HEK293 (cell line): ENCODE data around the gene SCAF1.

Source experiments
- CTCF ChIA-PET: fragments of 350-600 bp; formaldehyde crosslinking; extraction: SDS; loops from one replicate; lab custom pipeline; 2021; ENCODE audit warnings: antibody characterized with exemption; lab: Yijun Ruan, JAX
- POLR2A ChIA-PET: fragments of 300-600 bp; formaldehyde crosslinking; extraction: SDS; loops from one replicate; lab custom pipeline; 2020; ENCODE audit warnings: antibody characterized with exemption, inconsistent platforms; lab: Yijun Ruan, JAX
- H3K27ac ChIP-seq: fragments of 200-500 bp; sonication (Bioruptor generic); 2 replicates; pipeline ENCODE4 v1.5.1; 2014; ENCODE audit warnings: low read depth, low read length, control low read depth, inconsistent platforms; ENCODE audit errors: extremely low read depth
- H3K36me3 ChIP-seq, 2 experiments: fragments of 200-500 bp in 1 of 2; sonication (Bioruptor generic) in 1 of 2; 1 replicate in 1 of 2; 2 replicates in 1 of 2; pipeline ENCODE4 v1.5.1; 2014 to 2017; ENCODE audit warnings: inconsistent platforms in 2 of 2, low read length in 2 of 2; ENCODE audit not compliant: control insufficient read depth in 2 of 2, insufficient read depth in 1 of 2
- H3K4me1 ChIP-seq: fragments of 200-500 bp; sonication (Bioruptor generic); 2 replicates; pipeline ENCODE4 v1.5.1; 2014; ENCODE audit warnings: mild to moderate bottlenecking, low read length, inconsistent platforms; ENCODE audit not compliant: control insufficient read depth, insufficient read depth
- H3K4me3 ChIP-seq: 2 replicates; pipeline ENCODE4 v1.5.1; 2011; ENCODE audit warnings: low read depth, mild to moderate bottlenecking, control low read depth, low read length, moderate library complexity
- H3K9me3 ChIP-seq: fragments of 200-500 bp; sonication (Bioruptor generic); 2 replicates; pipeline ENCODE4 v1.5.1; 2014; ENCODE audit warnings: low read depth, low read length, inconsistent platforms; ENCODE audit not compliant: control insufficient read depth, insufficient read depth
- GLIS2 ChIP-seq: fragments of 450-650 bp; formaldehyde crosslinking; IDR thresholded peaks from 2 replicates; pipeline ENCODE4 v1.5.1; 2016; ENCODE audit warnings: missing biosample characterization, missing genetic modification characterization
- WT1 ChIP-seq: fragments of 450-650 bp; formaldehyde crosslinking; IDR thresholded peaks from 2 replicates; pipeline ENCODE4 v1.5.1; 2016; ENCODE audit warnings: missing biosample characterization, missing genetic modification characterization
- ZBTB7A ChIP-seq: fragments of 450-650 bp; formaldehyde crosslinking; IDR thresholded peaks from 2 replicates; pipeline ENCODE4 v1.5.1; 2016; ENCODE audit warnings: low read depth, missing biosample characterization, missing genetic modification characterization
- ZEB2 ChIP-seq: fragments of 450-650 bp; formaldehyde crosslinking; IDR thresholded peaks from 2 replicates; pipeline ENCODE4 v1.5.1; 2016; ENCODE audit warnings: missing biosample characterization, missing genetic modification characterization
- ZNF138 ChIP-seq: fragments of 450-650 bp; formaldehyde crosslinking; IDR thresholded peaks from 2 replicates; pipeline ENCODE4 v1.5.1; 2016; ENCODE audit warnings: missing biosample characterization, missing genetic modification characterization, borderline replicate concordance
- ZNF16 ChIP-seq: fragments of 450-650 bp; formaldehyde crosslinking; IDR thresholded peaks from 2 replicates; pipeline ENCODE4 v1.5.1; 2016; ENCODE audit warnings: low read depth, missing biosample characterization, missing genetic modification characterization
- ZNF2 ChIP-seq: fragments of 450-650 bp; formaldehyde crosslinking; IDR thresholded peaks from 2 replicates; pipeline ENCODE4 v1.5.1; 2016; ENCODE audit warnings: missing biosample characterization, missing genetic modification characterization
- ZNF324 ChIP-seq: fragments of 450-650 bp; formaldehyde crosslinking; IDR thresholded peaks from 2 replicates; pipeline ENCODE4 v1.5.1; 2016; ENCODE audit warnings: missing biosample characterization, missing genetic modification characterization
- ZNF354C ChIP-seq: fragments of 450-650 bp; formaldehyde crosslinking; IDR thresholded peaks from 2 replicates; pipeline ENCODE4 v1.5.1; 2016; ENCODE audit warnings: missing biosample characterization, missing genetic modification characterization, low read depth, borderline replicate concordance
- ZNF48 ChIP-seq: fragments of 450-650 bp; formaldehyde crosslinking; IDR thresholded peaks from 2 replicates; pipeline ENCODE4 v1.5.1; 2016; ENCODE audit warnings: missing biosample characterization, missing genetic modification characterization
- ZNF521 ChIP-seq: fragments of 450-650 bp; formaldehyde crosslinking; IDR thresholded peaks from 2 replicates; pipeline ENCODE4 v1.5.1; 2017; ENCODE audit warnings: missing biosample characterization, mild to moderate bottlenecking, missing genetic modification characterization
- ZNF555 ChIP-seq: fragments of 450-650 bp; formaldehyde crosslinking; conservative IDR thresholded peaks from 2 replicates; pipeline ENCODE4 v1.5.1; 2017; ENCODE audit warnings: missing biosample characterization, mild to moderate bottlenecking, missing genetic modification characterization, inconsistent platforms
- ZNF623 ChIP-seq: fragments of 450-650 bp; formaldehyde crosslinking; IDR thresholded peaks from 2 replicates; pipeline ENCODE4 v1.5.1; 2016; ENCODE audit warnings: missing biosample characterization, missing genetic modification characterization
- ZNF626 ChIP-seq: fragments of 450-650 bp; sonication (Bioruptor Pico); formaldehyde crosslinking; IDR thresholded peaks from 2 replicates; pipeline ENCODE4 v1.5.1; 2018; ENCODE audit warnings: missing biosample characterization, missing genetic modification characterization, inconsistent platforms
- ZNF670 ChIP-seq: fragments of 450-650 bp; formaldehyde crosslinking; IDR thresholded peaks from 2 replicates; pipeline ENCODE4 v1.5.1; 2016; ENCODE audit warnings: missing biosample characterization, missing genetic modification characterization, low read depth
- TF ChIP-seq, protein P1 (sequence below): fragments of 450-650 bp; formaldehyde crosslinking; IDR thresholded peaks from 2 replicates; pipeline ENCODE4 v1.5.1; 2016; ENCODE audit warnings: missing biosample characterization, missing genetic modification characterization
- TF ChIP-seq, protein P2 (sequence below): fragments of 450-650 bp; formaldehyde crosslinking; IDR thresholded peaks from 2 replicates; pipeline ENCODE4 v1.5.1; 2016; ENCODE audit warnings: missing biosample characterization, missing genetic modification characterization
- TF ChIP-seq, protein P3 (sequence below): fragments of 450-650 bp; formaldehyde crosslinking; IDR thresholded peaks from 2 replicates; pipeline ENCODE4 v1.5.1; 2016; ENCODE audit warnings: missing biosample characterization, missing genetic modification characterization
- TF ChIP-seq, protein P4 (sequence below): fragments of 450-650 bp; formaldehyde crosslinking; IDR thresholded peaks from 2 replicates; pipeline ENCODE4 v1.5.1; 2017; ENCODE audit warnings: missing biosample characterization, missing genetic modification characterization

Gene SCAF1

DNA sequence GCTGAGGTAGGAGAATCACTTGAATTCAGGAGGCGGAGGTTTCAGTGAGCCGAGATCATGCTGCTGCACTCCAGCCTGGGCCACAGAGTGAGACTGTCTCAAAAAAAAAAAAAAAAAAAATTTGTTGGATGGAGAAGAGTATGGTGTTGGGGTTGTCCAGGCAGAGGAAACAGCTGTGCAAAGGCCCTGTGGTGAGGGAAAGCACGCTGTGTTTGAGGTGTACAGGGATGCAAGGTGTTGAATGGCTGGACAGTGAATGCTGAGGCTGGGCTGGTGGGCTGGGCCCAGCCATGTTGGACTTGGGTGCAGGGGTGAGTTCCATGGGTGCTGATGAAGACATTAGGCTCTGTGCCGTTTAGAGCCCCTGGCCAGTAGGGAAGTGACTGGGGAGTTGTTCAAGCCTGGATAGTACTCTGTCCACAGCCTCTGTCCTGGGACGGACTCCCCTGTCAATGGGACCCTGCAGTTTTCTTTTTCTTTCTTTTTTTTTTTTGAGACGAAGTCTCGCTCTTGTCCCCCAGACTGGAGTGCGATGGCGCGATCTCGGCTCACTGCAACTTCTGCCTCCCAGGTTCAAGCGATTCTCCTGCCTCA, 32.4 kb upstream of the SCAF1 start:
- ChIA-PET CTCF (interaction anchor here (0.9 kb wide), 1 partner anchor 38 kb away, joined by 4 read pairs; no protein-coding TSS in a partner anchor), POLR2A (interaction anchor here (0.7 to 1.5 kb wide), 3 partner anchors 29 to 45 kb away, joined by 3 to 5 read pairs (median 4); partner anchors contain the start of genes NOSIP and RRAS)
- Histone ChIP-seq H3K9me3 (no peaks in the 10 kb centered on the region), H3K27ac (no peak overlapping the region), H3K4me1 (no peaks in the 10 kb centered on the region), H3K36me3 (peaks cover 53 to 84% of the 10 kb centered on the region in 2 experiments), H3K4me3 (no peak overlapping the region)
- TF ChIP-seq ZEB2 (tag by site-specific recombination) = no peak
- TF ChIP-seq ZNF623 = peak; percentile 98
- TF ChIP-seq, protein P1, sequence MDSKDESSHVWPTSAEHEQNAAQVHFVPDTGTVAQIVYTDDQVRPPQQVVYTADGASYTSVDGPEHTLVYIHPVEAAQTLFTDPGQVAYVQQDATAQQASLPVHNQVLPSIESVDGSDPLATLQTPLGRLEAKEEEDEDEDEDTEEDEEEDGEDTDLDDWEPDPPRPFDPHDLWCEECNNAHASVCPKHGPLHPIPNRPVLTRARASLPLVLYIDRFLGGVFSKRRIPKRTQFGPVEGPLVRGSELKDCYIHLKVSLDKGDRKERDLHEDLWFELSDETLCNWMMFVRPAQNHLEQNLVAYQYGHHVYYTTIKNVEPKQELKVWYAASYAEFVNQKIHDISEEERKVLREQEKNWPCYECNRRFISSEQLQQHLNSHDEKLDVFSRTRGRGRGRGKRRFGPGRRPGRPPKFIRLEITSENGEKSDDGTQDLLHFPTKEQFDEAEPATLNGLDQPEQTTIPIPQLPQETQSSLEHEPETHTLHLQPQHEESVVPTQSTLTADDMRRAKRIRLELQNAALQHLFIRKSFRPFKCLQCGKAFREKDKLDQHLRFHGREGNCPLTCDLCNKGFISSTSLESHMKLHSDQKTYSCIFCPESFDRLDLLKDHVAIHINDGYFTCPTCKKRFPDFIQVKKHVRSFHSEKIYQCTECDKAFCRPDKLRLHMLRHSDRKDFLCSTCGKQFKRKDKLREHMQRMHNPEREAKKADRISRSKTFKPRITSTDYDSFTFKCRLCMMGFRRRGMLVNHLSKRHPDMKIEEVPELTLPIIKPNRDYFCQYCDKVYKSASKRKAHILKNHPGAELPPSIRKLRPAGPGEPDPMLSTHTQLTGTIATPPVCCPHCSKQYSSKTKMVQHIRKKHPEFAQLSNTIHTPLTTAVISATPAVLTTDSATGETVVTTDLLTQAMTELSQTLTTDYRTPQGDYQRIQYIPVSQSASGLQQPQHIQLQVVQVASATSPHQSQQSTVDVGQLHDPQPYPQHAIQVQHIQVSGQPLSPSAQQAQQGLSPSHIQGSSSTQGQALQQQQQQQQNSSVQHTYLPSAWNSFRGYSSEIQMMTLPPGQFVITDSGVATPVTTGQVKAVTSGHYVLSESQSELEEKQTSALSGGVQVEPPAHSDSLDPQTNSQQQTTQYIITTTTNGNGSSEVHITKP (tag by site-specific recombination) = peak; percentile 76

DNA sequence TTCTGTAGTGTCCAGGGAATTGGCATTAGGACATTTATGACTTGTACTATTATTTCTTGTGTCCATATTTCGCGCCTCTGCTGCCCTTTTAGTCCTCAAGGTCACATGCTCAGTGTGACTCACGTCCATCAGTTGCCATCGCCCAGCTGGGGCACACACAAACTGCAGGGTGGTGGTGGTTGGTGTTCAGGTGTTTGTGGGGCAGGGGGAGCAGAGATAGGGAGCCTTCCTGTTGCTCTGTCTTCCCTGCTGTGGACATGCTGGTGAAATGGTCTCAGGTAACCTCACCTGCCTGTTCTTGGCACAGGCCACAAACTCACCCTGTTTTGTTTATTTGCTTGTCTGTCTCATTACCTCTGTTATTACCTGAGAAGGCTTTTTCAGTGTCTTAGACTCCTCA, 28.6 kb upstream of the SCAF1 start:
- H3K4me3 ChIP-seq = no peak overlapping the region
- TF ChIP-seq, protein P2, sequence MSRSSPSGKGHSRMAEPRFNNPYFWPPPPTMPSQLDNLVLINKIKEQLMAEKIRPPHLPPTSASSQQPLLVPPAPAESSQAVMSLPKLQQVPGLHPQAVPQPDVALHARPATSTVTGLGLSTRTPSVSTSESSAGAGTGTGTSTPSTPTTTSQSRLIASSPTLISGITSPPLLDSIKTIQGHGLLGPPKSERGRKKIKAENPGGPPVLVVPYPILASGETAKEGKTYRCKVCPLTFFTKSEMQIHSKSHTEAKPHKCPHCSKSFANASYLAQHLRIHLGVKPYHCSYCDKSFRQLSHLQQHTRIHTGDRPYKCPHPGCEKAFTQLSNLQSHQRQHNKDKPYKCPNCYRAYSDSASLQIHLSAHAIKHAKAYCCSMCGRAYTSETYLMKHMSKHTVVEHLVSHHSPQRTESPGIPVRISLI (tag by site-specific recombination) = 0 out of 2 replicates have a peak, but pooled peaks have one; percentile 17
- no peak for TF ChIP-seq ZNF555 (tag by site-specific recombination)
- no peak for TF ChIP-seq WT1 (tag by site-specific recombination)

DNA sequence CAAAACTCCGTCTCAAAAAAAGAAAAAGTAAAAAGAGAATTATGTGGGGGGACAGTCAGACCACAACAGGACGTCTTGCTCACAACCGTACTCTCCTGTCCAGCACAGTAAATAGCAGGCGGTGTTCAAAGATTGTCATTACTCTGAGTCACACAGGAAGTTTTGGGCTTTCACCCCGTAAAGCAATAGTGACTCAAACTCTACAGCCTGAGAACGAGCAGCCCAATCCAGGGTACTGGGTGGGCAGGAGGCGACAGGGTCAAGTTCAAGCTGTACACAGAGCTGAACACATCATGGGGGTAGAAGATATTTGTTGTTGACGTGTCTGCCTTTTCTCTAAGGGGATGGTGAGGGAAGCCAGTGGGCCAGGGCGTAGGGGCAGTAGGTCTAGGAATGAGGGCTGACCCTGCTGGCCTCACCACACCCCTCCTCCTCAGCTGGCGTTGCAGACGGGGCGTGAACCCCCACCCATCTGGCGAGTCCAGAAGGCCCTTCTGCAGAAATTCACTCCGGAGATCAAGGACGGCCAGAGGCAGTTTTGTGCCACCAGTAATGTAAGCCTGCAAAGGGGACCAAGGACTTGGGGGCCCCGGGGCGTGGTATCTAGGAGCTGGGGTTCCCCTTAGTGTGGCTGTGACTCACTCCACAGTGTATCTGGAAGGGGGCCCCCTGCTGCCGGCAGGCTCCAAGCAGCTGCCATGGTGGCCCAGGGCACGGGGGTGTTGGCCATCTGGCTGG, 27.7 kb upstream of the SCAF1 start:
- H3K27ac ChIP-seq = 0 out of 2 replicates have a peak overlapping the region, but pooled peaks have one; percentile 37
- no peaks in the 10 kb centered on the region for H3K4me1 ChIP-seq
- H3K36me3 ChIP-seq = peaks cover 67 to 83% of the 10 kb centered on the region in 2 experiments
- TF ChIP-seq ZNF16 (tag by site-specific recombination) (no peak), ZNF324 (tag by site-specific recombination) (no peak), ZNF626 (tag by site-specific recombination) (no peak), ZNF48 (tag by site-specific recombination) (no peak), ZBTB7A (tag by site-specific recombination) (no peak), ZNF521 (no peak), ZNF354C (no peak), ZNF2 (tag by site-specific recombination) (no peak), ZNF670 (tag by site-specific recombination) (no peak), GLIS2 (no peak), ZNF138 (no peak)
- TF ChIP-seq, protein P3, sequence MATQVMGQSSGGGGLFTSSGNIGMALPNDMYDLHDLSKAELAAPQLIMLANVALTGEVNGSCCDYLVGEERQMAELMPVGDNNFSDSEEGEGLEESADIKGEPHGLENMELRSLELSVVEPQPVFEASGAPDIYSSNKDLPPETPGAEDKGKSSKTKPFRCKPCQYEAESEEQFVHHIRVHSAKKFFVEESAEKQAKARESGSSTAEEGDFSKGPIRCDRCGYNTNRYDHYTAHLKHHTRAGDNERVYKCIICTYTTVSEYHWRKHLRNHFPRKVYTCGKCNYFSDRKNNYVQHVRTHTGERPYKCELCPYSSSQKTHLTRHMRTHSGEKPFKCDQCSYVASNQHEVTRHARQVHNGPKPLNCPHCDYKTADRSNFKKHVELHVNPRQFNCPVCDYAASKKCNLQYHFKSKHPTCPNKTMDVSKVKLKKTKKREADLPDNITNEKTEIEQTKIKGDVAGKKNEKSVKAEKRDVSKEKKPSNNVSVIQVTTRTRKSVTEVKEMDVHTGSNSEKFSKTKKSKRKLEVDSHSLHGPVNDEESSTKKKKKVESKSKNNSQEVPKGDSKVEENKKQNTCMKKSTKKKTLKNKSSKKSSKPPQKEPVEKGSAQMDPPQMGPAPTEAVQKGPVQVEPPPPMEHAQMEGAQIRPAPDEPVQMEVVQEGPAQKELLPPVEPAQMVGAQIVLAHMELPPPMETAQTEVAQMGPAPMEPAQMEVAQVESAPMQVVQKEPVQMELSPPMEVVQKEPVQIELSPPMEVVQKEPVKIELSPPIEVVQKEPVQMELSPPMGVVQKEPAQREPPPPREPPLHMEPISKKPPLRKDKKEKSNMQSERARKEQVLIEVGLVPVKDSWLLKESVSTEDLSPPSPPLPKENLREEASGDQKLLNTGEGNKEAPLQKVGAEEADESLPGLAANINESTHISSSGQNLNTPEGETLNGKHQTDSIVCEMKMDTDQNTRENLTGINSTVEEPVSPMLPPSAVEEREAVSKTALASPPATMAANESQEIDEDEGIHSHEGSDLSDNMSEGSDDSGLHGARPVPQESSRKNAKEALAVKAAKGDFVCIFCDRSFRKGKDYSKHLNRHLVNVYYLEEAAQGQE (tag by site-specific recombination) = no peak
- TF ChIP-seq, protein P4, sequence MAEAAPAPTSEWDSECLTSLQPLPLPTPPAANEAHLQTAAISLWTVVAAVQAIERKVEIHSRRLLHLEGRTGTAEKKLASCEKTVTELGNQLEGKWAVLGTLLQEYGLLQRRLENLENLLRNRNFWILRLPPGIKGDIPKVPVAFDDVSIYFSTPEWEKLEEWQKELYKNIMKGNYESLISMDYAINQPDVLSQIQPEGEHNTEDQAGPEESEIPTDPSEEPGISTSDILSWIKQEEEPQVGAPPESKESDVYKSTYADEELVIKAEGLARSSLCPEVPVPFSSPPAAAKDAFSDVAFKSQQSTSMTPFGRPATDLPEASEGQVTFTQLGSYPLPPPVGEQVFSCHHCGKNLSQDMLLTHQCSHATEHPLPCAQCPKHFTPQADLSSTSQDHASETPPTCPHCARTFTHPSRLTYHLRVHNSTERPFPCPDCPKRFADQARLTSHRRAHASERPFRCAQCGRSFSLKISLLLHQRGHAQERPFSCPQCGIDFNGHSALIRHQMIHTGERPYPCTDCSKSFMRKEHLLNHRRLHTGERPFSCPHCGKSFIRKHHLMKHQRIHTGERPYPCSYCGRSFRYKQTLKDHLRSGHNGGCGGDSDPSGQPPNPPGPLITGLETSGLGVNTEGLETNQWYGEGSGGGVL (tag by site-specific recombination) = no peak
- ChIA-PET POLR2A (no interaction called here), CTCF (interaction anchor here (1.1 kb wide), 1 partner anchor 44 kb away, joined by 3 read pairs; no protein-coding TSS in a partner anchor)
- H3K4me3 ChIP-seq = no peak overlapping the region
- no peaks in the 10 kb centered on the region for H3K9me3 ChIP-seq

More for the DNA sequence above, 28.6 kb upstream of the SCAF1 start:
- no peaks in the 10 kb centered on the region for H3K4me1 ChIP-seq
- no peak overlapping the region for H3K27ac ChIP-seq
- H3K36me3 ChIP-seq = peaks cover 69 to 83% of the 10 kb centered on the region in 2 experiments
- ChIA-PET CTCF (no interaction called here), POLR2A (interaction anchor here (0.6 kb wide), 1 partner anchor 491 kb away, joined by 3 read pairs; no protein-coding TSS in a partner anchor)
- no peaks in the 10 kb centered on the region for H3K9me3 ChIP-seq
